Thymus (tissue), 11 donors: ENCODE results near the gene ZXDC. TPM values are rescaled to one million over a fixed set of nuclear protein-coding genes. Genes with fewer than 3 reads are reported as not detected.

Source experiments
- DNase-seq, 9 donors: peaks; one replicate each; pipeline ENCODE4 v3.0.0-alpha.2; 2013; ENCODE audit warnings: low spot score in 9 of 9, low read depth in 6 of 9, missing footprints in 1 of 9
- H3K27ac ChIP-seq, 2 donors: one replicate each; pipeline ENCODE4 v1.5.1; 2013; ENCODE audit warnings: control low read depth in 1 of 2, low read depth in 1 of 2, low read length in 1 of 2, mild to moderate bottlenecking in 1 of 2, moderate library complexity in 1 of 2
- H3K27me3 ChIP-seq, 2 donors: one replicate each; pipeline ENCODE4 v1.5.1; 2013; ENCODE audit warnings: low read length in 1 of 2; ENCODE audit not compliant: control insufficient read depth in 2 of 2, insufficient read depth in 1 of 2
- H3K36me3 ChIP-seq, 2 donors: one replicate each; pipeline ENCODE4 v1.5.1; 2013; ENCODE audit warnings: low read length in 1 of 2, mild to moderate bottlenecking in 1 of 2, moderate library complexity in 1 of 2; ENCODE audit not compliant: control insufficient read depth in 2 of 2, insufficient read depth in 2 of 2
- H3K4me1 ChIP-seq, 2 donors: one replicate each; pipeline ENCODE4 v1.5.1; 2013; ENCODE audit warnings: low read length in 2 of 2; ENCODE audit not compliant: control insufficient read depth in 2 of 2, insufficient read depth in 2 of 2
- H3K4me3 ChIP-seq, 2 donors: one replicate each; pipeline ENCODE4 v1.5.1; 2013; ENCODE audit warnings: low read length in 2 of 2, control low read depth in 1 of 2, mild to moderate bottlenecking in 1 of 2
- H3K9me3 ChIP-seq, 2 donors: one replicate each; pipeline ENCODE4 v1.5.1; 2013; ENCODE audit warnings: low read length in 1 of 2, mild to moderate bottlenecking in 1 of 2; ENCODE audit not compliant: control insufficient read depth in 2 of 2, insufficient read depth in 1 of 2
- WGBS: extraction: QIAGEN DNeasy Blood & Tissue Kit; methylation state at CpG from one replicate; pipeline ENCODE4 v1.1.7; 2013; 5-methylcytosine and 5-hydroxymethylcytosine counted together
- polyA plus RNA-seq: library from polyadenylated mRNA; stranded (reverse); fragments of 200-250 nt; gene quantifications from one replicate; pipeline ENCODE4 v1.2.3, GENCODE V29; 2013
- total RNA-seq: library from RNA; stranded (reverse); fragments of 120-200 nt; gene quantifications from one replicate; pipeline ENCODE4 v1.2.4, GENCODE V29; 2013
- donor health status: healthy.

ZXDC gene
- total and polyA plus RNA-seq, 2 donors = 15.6 to 17.3 TPM

DNA sequence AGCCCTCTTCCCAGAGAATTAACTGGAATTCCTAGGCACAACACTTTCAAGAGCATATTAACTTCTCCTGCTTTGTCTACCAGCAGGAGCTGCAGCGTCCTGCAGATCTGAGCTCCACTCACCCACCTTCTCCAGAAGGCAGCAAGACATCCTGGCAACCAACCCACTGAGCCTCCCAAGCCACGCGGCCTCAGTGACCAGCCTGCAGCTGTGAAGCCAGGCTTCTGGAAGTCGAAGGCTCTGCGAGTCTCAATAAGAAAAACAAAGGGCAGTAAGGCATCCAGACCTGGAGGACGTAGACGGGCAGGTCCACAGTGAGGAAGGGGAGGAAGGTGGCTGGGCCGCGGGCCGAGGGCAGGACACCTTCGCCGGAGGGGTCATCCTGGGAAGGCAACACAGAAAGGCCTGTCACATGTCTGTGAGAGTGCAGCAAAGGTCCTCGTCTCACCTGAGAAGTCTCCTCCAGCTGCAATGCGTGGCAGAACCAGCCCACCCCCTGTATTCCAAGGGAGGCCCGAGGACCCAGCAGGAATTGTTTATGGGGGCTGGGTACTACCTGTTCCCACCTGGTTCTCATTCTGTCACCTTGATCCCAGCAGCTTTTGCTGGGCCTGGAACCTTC is 36.2 kb downstream of the ZXDC start:
- H3K36me3 ChIP-seq = peaks cover 51 to 56% of the 10 kb centered on the region in 2 donors
- no peak overlapping the region for H3K27ac ChIP-seq
- no peak for DNase-seq

DNA sequence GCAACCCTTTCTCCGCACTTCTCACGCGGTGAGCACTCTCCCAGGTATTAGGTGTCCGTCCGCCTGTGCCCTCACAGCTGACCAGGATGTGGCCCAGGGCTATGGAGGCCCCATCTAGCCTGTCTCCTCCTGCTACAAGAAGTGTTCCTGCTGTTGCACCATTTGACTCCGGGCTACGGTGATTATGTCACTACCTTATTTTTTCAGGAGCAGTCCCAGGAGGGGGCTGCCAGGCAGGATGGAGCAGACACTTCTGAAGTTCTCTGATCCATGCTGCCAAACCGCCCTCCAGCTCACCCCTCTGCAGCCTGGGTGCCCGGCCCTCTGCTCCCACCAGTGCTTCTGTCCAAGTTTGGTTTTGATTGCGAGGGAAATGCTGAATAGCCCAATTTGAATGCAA is 36.9 kb downstream of the ZXDC start:
- DNase-seq = no peak
- Histone ChIP-seq H3K4me3 (no peak overlapping the region), H3K27me3 (no peaks in the 10 kb centered on the region), H3K36me3 (peaks cover 52 to 56% of the 10 kb centered on the region in 2 donors), H3K9me3 (no peaks in the 10 kb centered on the region), H3K4me1 (no peaks in the 10 kb centered on the region), H3K27ac (no peak overlapping the region)
- WGBS = 97% methylated on average over 10 of the region's 10 CpGs

More for the DNA sequence above, 36.2 kb downstream of the ZXDC start:
- Histone ChIP-seq H3K27me3 (no peaks in the 10 kb centered on the region), H3K4me3 (no peak overlapping the region), H3K9me3 (no peaks in the 10 kb centered on the region), H3K4me1 (no peaks in the 10 kb centered on the region)
- 93% methylated on average over 15 of the region's 15 CpGs for WGBS

DNA sequence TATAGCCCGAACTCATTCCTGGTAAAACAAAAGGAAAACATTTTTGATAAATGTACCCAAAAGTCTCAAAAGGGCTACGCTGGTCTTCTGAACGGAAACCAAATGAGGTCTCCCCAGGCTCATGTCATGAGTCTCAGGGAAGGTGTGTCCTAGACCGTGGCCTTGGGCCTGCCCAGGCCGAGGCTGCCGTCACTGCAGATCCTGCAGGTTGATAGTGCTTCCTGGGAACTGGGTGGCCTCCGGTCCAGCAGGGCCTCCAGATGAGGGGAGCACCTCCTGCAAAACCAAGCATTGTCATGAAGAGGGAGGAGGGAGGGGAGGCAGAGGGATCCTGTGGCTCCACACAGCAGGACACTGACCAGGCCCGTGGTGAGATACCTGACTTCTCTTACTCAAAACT is 37.5 kb downstream of the ZXDC start:
- Histone ChIP-seq H3K4me1 (no peaks in the 10 kb centered on the region), H3K36me3 (peaks cover 54 to 56% of the 10 kb centered on the region in 2 donors), H3K9me3 (no peaks in the 10 kb centered on the region), H3K27me3 (no peaks in the 10 kb centered on the region), H3K4me3 (no peak overlapping the region), H3K27ac (no peak overlapping the region)
- DNase-seq = no peak
- WGBS = 98% methylated on average over 8 of the region's 8 CpGs

DNA sequence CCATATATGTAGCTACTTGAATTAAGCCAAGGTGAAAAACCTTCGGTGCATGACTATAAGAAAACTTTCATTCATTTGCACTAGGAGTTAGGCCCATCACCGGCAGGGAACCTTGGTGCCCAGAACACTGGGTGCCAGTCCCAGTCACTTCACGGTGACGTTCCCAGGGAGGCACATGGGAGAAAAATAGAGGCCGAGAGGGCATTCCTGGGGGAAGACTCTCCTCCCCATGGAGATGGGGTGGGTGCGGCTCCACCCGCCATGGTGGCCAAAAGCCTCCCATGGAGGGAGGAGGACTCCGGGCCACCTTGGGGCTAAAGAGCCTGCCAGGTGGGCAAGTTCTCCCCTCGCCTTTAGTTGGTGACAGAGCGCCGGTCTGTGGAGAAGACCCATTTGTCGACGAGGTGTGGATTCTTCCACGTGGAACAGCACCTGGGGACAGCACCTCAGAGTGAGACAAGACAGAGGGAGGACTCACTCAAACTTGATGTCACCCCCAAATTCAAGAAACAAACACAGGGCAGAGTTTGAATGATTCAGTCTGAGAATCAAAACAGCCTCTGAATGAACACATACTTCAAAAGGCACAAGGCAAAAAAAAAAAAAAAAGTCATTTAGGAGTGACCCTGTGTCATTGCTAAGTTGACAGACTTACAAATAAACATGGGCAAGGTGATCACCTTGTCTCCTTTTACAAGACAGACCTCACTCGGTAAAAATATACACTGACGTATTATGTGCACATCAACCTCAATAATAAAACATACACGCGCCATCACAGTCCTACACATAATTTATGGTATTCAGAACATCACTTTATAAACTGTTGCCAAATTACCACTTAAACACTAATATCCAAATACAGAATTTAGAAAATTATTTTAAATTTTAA is 38.6 kb downstream of the ZXDC start:
- H3K27ac ChIP-seq = no peak overlapping the region
- peaks cover 50 to 52% of the 10 kb centered on the region in 2 donors for H3K36me3 ChIP-seq
- no peaks in the 10 kb centered on the region for H3K9me3 ChIP-seq
- no peaks in the 10 kb centered on the region for H3K27me3 ChIP-seq
- no peak for DNase-seq
- H3K4me1 ChIP-seq = no peaks in the 10 kb centered on the region
- no peak overlapping the region for H3K4me3 ChIP-seq
- 98% methylated on average over 18 of the region's 18 CpGs for WGBS

DNA sequence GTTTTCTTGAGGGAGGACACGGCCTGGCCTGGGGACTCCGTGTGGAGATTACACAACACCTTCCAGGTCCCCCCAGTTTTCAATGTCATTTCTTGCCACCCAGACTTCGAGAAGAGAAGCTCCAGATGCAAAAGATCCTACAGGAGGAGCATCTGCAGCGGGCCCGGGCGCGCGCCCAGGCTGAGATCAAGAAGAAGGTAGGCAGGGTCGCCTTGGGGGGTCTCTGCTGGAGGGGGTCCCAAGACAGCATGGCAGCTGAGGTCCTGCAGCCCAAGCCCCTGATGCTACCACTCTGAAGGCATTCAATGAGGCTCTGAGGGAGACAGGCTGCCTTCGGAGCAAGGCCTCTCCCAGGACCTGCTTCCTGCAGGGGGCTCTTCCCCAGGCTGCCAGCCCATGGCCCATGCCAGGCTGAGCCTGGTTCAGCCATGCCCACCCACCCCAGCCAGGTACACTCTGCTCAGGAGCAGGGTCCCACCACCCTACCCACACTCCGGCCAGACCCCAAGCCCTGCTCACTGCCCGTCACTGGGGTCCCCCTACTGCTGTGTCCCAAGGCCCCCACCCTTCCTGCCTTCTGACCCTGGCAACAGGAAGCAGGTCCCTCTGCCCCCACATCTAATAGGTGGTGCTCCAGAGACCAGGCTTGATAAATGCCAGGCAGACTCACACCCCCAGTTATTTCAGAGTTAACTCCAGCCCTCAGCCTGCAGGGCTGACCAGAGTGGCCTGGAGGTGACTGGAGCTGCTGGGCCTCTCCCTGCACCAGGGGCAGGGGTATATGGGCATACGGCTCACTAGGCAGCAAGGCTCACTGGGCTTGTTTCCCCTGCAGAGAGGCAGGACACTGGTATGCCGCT is 40.0 kb downstream of the ZXDC start:
- Histone ChIP-seq H3K9me3 (peaks cover 0 to 3% of the 10 kb centered on the region in 2 donors), H3K27me3 (no peaks in the 10 kb centered on the region), H3K27ac (no peak overlapping the region), H3K4me1 (no peaks in the 10 kb centered on the region), H3K36me3 (peaks cover 42 to 47% of the 10 kb centered on the region in 2 donors), H3K4me3 (no peak overlapping the region)
- 99% methylated on average over 14 of the region's 14 CpGs for WGBS
- DNase-seq = no peak

DNA sequence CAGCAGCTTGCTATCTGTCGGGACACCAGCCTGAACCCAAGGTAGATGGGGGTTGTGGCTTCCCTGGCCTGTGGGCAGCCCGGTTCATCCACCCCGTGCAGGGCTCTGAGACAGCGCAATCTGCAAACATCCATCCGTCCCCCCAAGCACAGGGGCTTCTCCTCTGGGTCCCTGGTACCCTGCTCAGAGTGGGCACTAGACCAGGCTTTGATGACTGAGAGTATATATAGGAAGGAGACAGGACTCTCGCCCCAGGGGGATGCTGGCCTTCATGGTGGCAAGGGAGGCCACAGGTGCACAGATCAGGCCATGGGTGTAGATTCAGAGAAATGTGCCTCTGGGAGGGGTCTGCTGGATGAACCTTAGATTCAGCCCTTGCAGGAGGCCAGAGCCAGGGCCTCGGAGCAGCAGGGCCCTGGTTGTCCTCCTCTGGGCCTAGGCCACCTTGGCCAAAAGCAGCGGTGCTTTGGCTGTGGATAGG is 40.7 kb downstream of the ZXDC start:
- no peaks in the 10 kb centered on the region for H3K27me3 ChIP-seq
- DNase-seq = no peak
- H3K4me1 ChIP-seq = no peaks in the 10 kb centered on the region
- H3K27ac ChIP-seq = no peak overlapping the region
- 94% methylated on average over 8 of the region's 8 CpGs for WGBS
- H3K9me3 ChIP-seq = peaks cover 0 to 3% of the 10 kb centered on the region in 2 donors
- no peak overlapping the region for H3K4me3 ChIP-seq
- H3K36me3 ChIP-seq = peaks cover 40 to 42% of the 10 kb centered on the region in 2 donors

DNA sequence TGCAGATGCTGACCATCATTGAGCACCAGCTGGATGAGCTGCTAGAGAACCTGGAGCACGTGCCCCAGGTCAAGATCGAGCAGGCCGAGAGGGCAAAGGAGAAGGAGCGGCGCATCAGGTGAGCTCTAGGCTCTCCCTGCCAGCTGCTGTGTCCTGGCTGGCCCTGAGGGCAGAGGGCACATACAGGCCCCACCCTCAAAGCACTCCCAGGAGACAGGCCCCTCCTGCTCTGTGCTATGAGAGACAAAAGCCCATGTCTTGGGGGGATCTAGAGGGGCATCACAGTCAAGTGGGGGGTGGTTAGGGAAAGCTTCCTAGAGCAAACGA is 41.5 kb downstream of the ZXDC start:
- WGBS = 98% methylated on average over 6 of the region's 6 CpGs
- DNase-seq = no peak
- Histone ChIP-seq H3K27ac (no peak overlapping the region), H3K27me3 (no peaks in the 10 kb centered on the region), H3K4me1 (no peaks in the 10 kb centered on the region), H3K9me3 (peaks cover 0 to 3% of the 10 kb centered on the region in 2 donors), H3K36me3 (peaks cover 32 to 35% of the 10 kb centered on the region in 2 donors), H3K4me3 (no peak overlapping the region)

DNA sequence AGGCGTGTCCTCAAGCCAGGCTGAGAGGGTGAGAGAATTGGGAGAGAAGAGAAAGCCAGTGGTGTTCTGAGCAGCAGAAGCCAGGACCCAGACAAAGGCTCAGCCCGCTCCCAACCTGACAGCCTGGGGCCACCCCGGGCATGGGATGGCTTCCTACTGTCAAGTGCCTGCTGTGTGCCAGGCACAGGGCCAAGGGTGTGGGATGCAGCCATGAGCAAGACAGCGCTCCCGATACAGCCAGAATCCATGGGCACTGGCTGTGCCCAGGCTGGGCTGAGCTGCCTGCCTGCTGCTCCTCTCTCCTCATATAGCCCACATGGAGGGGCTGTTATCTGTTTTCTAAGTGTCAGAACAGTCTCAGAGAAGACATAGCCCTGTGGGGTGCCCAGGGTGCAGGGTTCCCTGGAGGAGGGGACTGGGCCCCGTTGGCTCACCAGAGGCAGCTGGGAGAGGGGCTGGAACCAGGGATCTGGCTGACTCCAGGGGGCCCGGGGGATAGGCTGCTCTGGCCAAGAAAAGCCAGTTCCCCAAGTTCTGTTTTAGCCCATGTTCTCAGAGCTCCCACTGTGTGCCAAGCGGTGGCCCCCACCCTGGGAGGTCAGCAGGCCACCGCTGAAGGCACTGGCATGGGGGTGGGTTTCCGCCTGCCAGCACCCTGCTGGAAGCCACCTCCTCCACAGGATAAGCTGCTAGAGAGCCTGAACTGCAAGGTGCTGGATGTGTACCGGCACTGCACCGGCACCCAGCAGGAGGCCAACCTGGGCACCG is 42.0 kb downstream of the ZXDC start:
- no peaks in the 10 kb centered on the region for H3K27me3 ChIP-seq
- no peak for DNase-seq
- no peak overlapping the region for H3K27ac ChIP-seq
- WGBS = 99% methylated on average over 13 of the region's 13 CpGs
- H3K9me3 ChIP-seq = peaks cover 0 to 3% of the 10 kb centered on the region in 2 donors
- H3K4me3 ChIP-seq = no peak overlapping the region
- H3K36me3 ChIP-seq = peaks cover 27 to 30% of the 10 kb centered on the region in 2 donors
- no peaks in the 10 kb centered on the region for H3K4me1 ChIP-seq
